K562 (cell line): ENCODE data around the gene SLC25A36. TPM values are rescaled to one million over a fixed set of nuclear protein-coding genes. Genes with fewer than 3 reads are reported as not detected.

Experiments
- CEBPG ChIP-seq, 3 experiments: fragments of 200-800 bp in 1 of 3; sonication (Bioruptor generic) in 1 of 3; sonication (generic) in 1 of 3; formaldehyde crosslinking in 1 of 3; IDR thresholded peaks in 2 of 3; conservative IDR thresholded peaks in 1 of 3; 2 replicates each; pipeline versions ENCODE4 v1.6.1 to v1.8.0; 2016 to 2022; ENCODE audit warnings: missing compliant biosample characterization in 2 of 3, missing genetic modification characterization in 2 of 3, mild to moderate bottlenecking in 1 of 3, missing genetic modification reagents in 1 of 3
- CREM ChIP-seq: IDR thresholded peaks from 2 replicates; pipeline ENCODE4 v1.6.1; 2014; ENCODE audit warnings: antibody characterized with exemption, low read depth
- ETV5 ChIP-seq: sonication (generic); formaldehyde crosslinking; IDR thresholded peaks from 2 replicates; pipeline ENCODE4 v1.4.0; 2020; ENCODE audit warnings: low read depth, mild to moderate bottlenecking, missing genetic modification reagents
- JUN ChIP-seq, 2 experiments: sonication (generic) in 1 of 2; formaldehyde crosslinking in 1 of 2; IDR thresholded peaks; 2 replicates each; pipeline versions ENCODE4 v1.6.1 to v1.8.0; 2012 to 2022; ENCODE audit warnings: borderline replicate concordance in 2 of 2, mild to moderate bottlenecking in 2 of 2, improper control_type of control experiment in 1 of 2, low read depth in 1 of 2, low read length in 1 of 2, missing genetic modification reagents in 1 of 2
- NCOA4 ChIP-seq: fragments of 450-650 bp; IDR thresholded peaks from 2 replicates; pipeline ENCODE4 v1.6.1; 2018; ENCODE audit warnings: mild to moderate bottlenecking; ENCODE audit not compliant: partially characterized antibody
- NFYB ChIP-seq: IDR thresholded peaks from 2 replicates; pipeline ENCODE4 v1.6.1; 2011; ENCODE audit warnings: mild to moderate bottlenecking, moderate library complexity; ENCODE audit not compliant: insufficient read length; ENCODE audit errors: extremely low read depth
- NR2C2 ChIP-seq, 2 experiments: fragments of 200-800 bp in 1 of 2; sonication (Bioruptor generic) in 1 of 2; sonication (generic) in 1 of 2; formaldehyde crosslinking in 1 of 2; IDR thresholded peaks; 2 replicates each; pipeline versions ENCODE4 v1.6.1 to v1.8.0; 2016 to 2022; ENCODE audit warnings: mild to moderate bottlenecking in 1 of 2, missing compliant biosample characterization in 1 of 2, missing genetic modification characterization in 1 of 2, missing genetic modification reagents in 1 of 2
- POLR3A ChIP-seq: IDR thresholded peaks from 2 replicates; pipeline ENCODE4 v1.6.1; 2011; ENCODE audit warnings: borderline replicate concordance, mild to moderate bottlenecking, moderate library complexity; ENCODE audit not compliant: insufficient read length, insufficient read depth; ENCODE audit errors: extremely low read depth
- RAD51 ChIP-seq: fragments of 450-650 bp; IDR thresholded peaks from 2 replicates; pipeline ENCODE4 v1.7.1; 2016; ENCODE audit warnings: low read depth, mild to moderate bottlenecking, borderline replicate concordance
- SREBF2 ChIP-seq: sonication (generic); formaldehyde crosslinking; IDR thresholded peaks from 2 replicates; pipeline ENCODE4 v1.4.0; 2020; ENCODE audit warnings: mild to moderate bottlenecking, missing genetic modification reagents
- ZNF133 ChIP-seq: fragments of 250-450 bp; sonication (Bioruptor Pico); IDR thresholded peaks from 2 replicates; pipeline ENCODE4 v1.4.0; 2020; ENCODE audit warnings: mild to moderate bottlenecking
- ZNF174 ChIP-seq: fragments of 250-450 bp; sonication (Bioruptor Pico); IDR thresholded peaks from 2 replicates; pipeline ENCODE4 v1.4.0; 2020; ENCODE audit warnings: mild to moderate bottlenecking
- ZNF282 ChIP-seq: sonication (generic); formaldehyde crosslinking; IDR thresholded peaks from 2 replicates; pipeline ENCODE4 v1.8.1; 2023; ENCODE audit warnings: missing genetic modification reagents
- ZNF699 ChIP-seq: fragments of 250-450 bp; sonication (Bioruptor Pico); IDR thresholded peaks from 2 replicates; pipeline ENCODE4 v1.8.0; 2021; ENCODE audit warnings: mild to moderate bottlenecking, moderate library complexity; ENCODE audit not compliant: insufficient replicate concordance
- ZZZ3 ChIP-seq: fragments of 450-650 bp; IDR thresholded peaks from 2 replicates; pipeline ENCODE4 v1.6.1; 2016; ENCODE audit warnings: antibody characterized with exemption, mild to moderate bottlenecking, moderate library complexity
- polyA plus RNA-seq, 8 experiments: library from polyadenylated mRNA; depleted of rRNA in 4 of 8; stranded (reverse) in 5 of 8; unstranded in 3 of 8; fragments of >200 nt; fragmentation: Nextera tagmentation in 2 of 8; fragmentation: Illumina TruSeq in 1 of 8; extraction: Ambion mirVana in 2 of 8; extraction: Trizol in 1 of 8; gene quantifications; 2 replicates each; pipeline versions ENCODE4 v1.2.1 to v1.2.3, GENCODE V29; 2011 to 2014; ENCODE audit warnings: inconsistent platforms in 1 of 8, missing spikeins in 1 of 8
- total RNA-seq, 7 experiments: library from RNA; depleted of rRNA in 6 of 7; stranded (reverse); fragments of >200 nt in 6 of 7; fragmentation: Illumina TruSeq in 2 of 7; extraction: Trizol in 2 of 7; gene quantifications; 2 replicates each; pipeline versions ENCODE4 v1.2.1 to v1.2.3, GENCODE V29; 2011 to 2021; ENCODE audit warnings: low replicate concordance in 1 of 7
- TF ChIP-seq, protein P1 (sequence below): fragments of 250-450 bp; sonication (Bioruptor Pico); IDR thresholded peaks from 2 replicates; pipeline ENCODE4 v1.5.0; 2022; ENCODE audit warnings: mild to moderate bottlenecking
- TF ChIP-seq, protein P2 (sequence below): fragments of 450-650 bp; IDR thresholded peaks from 2 replicates; pipeline ENCODE4 v1.6.1; 2017; ENCODE audit warnings: antibody characterized with exemption, mild to moderate bottlenecking

The SLC25A36 gene
- total and polyA plus RNA-seq, 9 of the 15 experiments (the other 6 are each of a cell fraction or from before 2014, with no cell fraction given): 12.0 to 95.3 (median 43.3) TPM

DNA sequence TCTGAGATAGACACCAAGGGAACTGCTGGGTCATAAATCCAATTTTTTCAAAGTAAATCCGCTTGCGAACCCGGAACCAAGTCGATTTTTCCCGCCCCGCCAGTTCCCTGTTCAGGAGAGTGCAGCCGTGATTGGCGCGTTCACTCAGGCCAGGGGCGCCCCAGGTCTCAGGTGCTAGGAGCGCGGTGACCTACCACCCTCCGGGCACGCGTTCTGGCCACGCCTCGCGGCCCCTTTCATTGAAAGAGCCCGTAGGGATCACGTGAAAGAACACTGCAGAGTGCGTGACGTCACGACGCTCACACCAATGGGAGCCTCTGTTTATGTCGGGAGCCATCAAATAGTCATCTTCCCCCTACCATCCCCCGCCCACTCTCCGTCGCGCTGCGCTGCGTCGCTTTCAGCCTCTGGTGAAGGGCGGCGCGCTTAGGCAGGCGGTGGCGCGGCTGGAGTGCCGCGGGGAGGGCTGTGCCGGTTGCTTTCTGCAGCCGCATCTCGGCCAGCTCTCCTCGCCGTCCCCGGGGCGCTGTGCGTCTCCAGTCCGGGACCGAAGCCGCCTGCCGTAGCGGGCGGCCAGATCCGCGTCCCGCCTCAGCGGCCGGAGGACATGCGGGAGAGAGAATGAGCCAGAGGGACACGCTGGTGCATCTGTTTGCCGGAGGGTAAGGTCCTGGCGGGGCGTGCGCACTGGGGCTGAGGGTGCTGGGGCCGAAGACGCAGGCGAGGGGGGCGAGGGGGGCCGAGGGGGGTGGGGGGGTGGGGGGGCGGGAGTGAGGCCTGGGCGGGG is at the start of gene SLC25A36 (continued):
- TF ChIP-seq JUN (IDR thresholded peaks at IDR 0.05; ENCODE audit: borderline replicate concordance, low read depth, low read length): peak; percentile 77
- TF ChIP-seq JUN (CRISPR knock-in tag; IDR thresholded peaks at IDR 0.05; ENCODE audit: borderline replicate concordance): peak; percentile 72; the same call in 1 of the 2 replicates
- 0 out of 2 replicates have a peak, but pooled peaks have one; percentile 39 for TF ChIP-seq ETV5 (CRISPR knock-in tag)
- peak; percentile 46; the same call in 1 of the 2 replicates for TF ChIP-seq CEBPG (CRISPR knock-in tag; IDR thresholded peaks at IDR 0.05)
- no peak for TF ChIP-seq CEBPG (tag; conservative IDR thresholded peaks at IDR 0.05 in 1 of 2, IDR thresholded peaks at IDR 0.05 in 1 of 2)
- TF ChIP-seq POLR3A: no peak
- peak; percentile 82 for TF ChIP-seq RAD51
- TF ChIP-seq NR2C2 (CRISPR knock-in tag; IDR thresholded peaks at IDR 0.05): peak; percentile 79; the same call in 1 of the 2 replicates
- peak; percentile 87; the same call in 1 of the 2 replicates for TF ChIP-seq NR2C2 (tag; IDR thresholded peaks at IDR 0.05)
- no peak for TF ChIP-seq ZNF133 (CRISPR knock-in tag)
- TF ChIP-seq SREBF2 (CRISPR knock-in tag): no peak
- TF ChIP-seq, protein P1, sequence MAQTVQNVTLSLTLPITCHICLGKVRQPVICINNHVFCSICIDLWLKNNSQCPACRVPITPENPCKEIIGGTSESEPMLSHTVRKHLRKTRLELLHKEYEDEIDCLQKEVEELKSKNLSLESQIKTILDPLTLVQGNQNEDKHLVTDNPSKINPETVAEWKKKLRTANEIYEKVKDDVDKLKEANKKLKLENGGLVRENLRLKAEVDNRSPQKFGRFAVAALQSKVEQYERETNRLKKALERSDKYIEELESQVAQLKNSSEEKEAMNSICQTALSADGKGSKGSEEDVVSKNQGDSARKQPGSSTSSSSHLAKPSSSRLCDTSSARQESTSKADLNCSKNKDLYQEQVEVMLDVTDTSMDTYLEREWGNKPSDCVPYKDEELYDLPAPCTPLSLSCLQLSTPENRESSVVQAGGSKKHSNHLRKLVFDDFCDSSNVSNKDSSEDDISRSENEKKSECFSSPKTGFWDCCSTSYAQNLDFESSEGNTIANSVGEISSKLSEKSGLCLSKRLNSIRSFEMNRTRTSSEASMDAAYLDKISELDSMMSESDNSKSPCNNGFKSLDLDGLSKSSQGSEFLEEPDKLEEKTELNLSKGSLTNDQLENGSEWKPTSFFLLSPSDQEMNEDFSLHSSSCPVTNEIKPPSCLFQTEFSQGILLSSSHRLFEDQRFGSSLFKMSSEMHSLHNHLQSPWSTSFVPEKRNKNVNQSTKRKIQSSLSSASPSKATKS (CRISPR knock-in tag): no peak
- no peak for TF ChIP-seq ZZZ3
- peak; percentile 98 for TF ChIP-seq CREM
- peak; percentile 63 for TF ChIP-seq NFYB
- no peak for TF ChIP-seq NCOA4
- TF ChIP-seq, protein P2, sequence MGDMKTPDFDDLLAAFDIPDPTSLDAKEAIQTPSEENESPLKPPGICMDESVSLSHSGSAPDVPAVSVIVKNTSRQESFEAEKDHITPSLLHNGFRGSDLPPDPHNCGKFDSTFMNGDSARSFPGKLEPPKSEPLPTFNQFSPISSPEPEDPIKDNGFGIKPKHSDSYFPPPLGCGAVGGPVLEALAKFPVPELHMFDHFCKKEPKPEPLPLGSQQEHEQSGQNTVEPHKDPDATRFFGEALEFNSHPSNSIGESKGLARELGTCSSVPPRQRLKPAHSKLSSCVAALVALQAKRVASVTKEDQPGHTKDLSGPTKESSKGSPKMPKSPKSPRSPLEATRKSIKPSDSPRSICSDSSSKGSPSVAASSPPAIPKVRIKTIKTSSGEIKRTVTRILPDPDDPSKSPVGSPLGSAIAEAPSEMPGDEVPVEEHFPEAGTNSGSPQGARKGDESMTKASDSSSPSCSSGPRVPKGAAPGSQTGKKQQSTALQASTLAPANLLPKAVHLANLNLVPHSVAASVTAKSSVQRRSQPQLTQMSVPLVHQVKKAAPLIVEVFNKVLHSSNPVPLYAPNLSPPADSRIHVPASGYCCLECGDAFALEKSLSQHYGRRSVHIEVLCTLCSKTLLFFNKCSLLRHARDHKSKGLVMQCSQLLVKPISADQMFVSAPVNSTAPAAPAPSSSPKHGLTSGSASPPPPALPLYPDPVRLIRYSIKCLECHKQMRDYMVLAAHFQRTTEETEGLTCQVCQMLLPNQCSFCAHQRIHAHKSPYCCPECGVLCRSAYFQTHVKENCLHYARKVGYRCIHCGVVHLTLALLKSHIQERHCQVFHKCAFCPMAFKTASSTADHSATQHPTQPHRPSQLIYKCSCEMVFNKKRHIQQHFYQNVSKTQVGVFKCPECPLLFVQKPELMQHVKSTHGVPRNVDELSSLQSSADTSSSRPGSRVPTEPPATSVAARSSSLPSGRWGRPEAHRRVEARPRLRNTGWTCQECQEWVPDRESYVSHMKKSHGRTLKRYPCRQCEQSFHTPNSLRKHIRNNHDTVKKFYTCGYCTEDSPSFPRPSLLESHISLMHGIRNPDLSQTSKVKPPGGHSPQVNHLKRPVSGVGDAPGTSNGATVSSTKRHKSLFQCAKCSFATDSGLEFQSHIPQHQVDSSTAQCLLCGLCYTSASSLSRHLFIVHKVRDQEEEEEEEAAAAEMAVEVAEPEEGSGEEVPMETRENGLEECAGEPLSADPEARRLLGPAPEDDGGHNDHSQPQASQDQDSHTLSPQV: peak; percentile 73
- TF ChIP-seq ZNF174: no peak
- no peak for TF ChIP-seq ZNF282
- TF ChIP-seq ZNF699 (CRISPR knock-in tag): no peak
